AG09319 (cell line): ENCODE measurements around the gene PPP1R18.

Experiments used
- DNase-seq: peaks from one replicate; pipeline ENCODE4 v3.0.0-alpha.2; 2010; ENCODE audit warnings: low read depth; ENCODE audit errors: extremely low read depth
- CTCF ChIP-seq: IDR thresholded peaks from 2 replicates; pipeline ENCODE4 v1.5.1; 2011; ENCODE audit warnings: low read depth, mild to moderate bottlenecking, inconsistent platforms, low read length, moderate library complexity

PPP1R18 gene

GRCh38 chr6:30683980-30684338 is 2.5 kb downstream of the PPP1R18 start:
- no peak for DNase-seq

DNA sequence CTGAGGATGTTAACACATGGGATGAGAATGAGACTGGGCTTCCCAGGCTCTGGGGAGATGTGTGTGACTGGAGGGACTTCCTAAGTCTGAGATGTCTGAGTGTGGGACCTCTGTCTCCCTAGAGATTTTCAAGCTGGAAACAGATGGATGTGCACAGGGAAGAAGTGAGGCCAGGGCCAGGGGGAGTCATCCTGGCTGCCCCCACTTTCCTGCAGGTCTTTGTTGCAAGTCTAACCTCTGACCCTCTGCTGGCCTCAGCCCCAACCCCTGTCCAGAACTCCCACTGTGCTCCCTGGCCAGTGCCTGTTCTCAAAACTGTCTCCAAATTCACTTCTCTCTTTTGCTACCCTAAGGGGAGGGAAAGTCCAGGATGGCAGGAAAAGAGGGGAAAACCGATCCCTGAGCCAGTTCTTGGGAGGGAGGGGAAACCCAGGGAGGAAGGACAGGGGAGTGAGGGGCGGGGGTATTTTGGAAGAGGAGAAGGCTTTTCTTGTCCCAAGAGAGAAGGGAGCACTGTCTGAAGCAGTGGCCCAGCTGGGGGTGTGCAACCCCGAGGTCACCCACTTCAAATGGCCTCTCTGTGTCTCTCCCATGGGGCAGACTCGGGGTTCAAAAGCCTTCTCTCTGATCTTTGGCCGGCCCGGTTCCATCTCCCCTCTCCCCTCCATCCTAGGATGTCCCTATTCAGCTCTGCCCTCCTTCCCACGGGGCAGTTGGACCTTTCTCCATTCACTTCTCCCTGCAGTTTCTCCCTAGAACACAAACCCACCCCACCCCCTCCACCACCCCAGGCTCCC is 3.1 kb downstream of the PPP1R18 start:
- TF ChIP-seq CTCF: no peak
- DNase-seq: no peak

More at GRCh38 chr6:30683980-30684338, 2.5 kb downstream of the PPP1R18 start:
- TF ChIP-seq CTCF: no peak

DNA sequence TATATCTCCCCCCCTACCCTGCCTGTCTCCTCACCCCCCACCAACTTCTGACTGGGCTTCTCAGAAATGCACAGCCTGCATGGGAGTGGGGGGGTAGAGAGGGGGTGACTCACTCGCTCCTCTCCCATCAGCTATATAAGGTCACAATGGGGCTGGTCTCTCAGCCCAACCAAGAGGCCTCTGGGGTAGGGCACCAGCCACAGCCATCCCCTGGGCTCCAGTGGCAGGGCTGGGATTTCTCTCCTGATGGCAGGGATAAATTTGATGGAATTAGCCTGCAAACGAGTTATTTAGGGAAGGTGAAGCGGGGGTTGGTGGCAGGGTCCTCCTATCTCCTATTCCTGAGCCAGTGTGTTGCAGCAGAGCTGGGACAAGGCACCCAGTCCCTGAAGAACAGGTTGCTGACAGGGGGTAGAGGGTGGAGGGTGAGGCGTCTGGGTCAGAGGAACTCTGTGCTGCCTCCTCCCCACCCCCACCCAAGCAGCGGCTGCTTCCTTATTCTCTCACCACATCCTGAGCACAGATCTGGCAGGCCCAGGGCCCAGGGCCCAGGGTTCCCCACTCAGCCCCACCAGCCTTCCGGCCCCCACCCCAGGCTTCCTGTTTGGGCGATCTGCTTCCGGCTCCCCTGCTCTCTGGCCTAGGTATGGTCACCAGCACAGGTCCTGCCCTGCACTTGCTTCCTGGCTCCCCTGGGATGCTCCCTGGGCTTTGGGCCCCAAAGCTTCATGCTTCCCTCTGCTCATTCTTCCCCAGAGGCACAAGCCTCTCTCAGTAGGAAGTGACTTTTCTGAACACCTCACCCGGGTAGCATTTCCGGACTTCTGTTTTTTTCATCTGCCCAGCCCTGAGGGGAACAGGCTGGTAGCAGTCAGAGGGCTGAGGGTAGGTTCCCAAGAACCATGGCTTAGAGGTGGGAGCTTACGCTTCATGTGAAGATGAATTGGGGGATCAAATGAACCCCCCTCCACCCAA is 4.0 kb downstream of the PPP1R18 start:
- TF ChIP-seq CTCF: no peak
- no peak for DNase-seq

DNA sequence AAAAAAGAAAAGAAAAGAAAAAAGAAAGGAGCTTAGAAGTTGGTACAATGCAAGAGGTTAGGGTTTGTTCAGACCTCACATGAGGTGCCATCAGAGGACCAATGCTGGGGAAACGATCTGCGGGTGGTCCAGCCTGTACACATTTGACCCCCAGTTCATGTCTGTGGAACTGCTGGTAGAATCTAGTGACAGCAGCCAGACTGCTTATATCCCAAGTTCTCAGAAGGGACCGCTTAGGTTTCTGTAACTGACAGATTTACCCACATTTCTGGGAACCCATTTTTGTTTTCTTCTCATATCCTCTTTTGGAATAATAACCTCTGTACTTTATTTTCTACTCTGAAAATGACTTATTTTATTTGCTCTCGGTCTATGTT is 4.7 kb downstream of the PPP1R18 start:
- no peak for TF ChIP-seq CTCF
- DNase-seq: no peak

DNA sequence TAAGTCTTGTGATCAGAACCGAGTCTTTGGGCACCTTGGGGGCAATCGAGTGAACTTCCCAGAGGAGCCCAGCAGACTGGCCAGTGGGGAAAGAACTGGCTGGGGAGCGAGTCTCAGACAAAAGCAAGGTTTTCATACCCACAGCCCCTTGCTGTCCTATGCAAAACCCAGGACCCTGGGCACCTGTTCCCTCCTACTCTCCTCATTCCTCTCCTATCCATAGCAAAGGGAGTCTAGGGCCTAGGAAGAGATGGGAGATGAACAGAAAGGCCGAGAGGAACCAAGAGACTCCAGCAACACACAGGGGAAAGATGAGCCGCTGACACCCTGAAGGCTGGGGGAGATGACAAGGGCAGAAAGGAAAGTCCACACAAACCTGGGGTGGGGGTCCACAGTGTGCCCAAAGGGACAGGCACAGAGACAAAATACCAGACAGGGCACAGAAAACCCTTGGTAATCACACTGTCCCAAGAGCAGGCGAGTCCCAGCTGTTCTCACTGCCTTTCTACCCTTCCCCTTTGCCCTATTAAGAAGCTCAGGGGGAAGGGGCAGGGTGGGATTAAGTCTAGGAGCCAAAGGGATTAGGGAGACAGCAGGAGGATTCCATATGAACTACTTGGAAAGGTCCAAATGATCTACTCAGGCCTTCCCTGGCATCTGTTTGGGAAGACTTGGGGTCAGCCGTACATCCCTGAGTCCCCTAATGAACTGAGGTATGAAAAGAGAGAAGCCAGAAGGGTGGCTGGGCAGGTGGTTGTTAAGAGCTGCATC is 6.5 kb downstream of the PPP1R18 start:
- no peak for DNase-seq
- no peak for TF ChIP-seq CTCF

DNA sequence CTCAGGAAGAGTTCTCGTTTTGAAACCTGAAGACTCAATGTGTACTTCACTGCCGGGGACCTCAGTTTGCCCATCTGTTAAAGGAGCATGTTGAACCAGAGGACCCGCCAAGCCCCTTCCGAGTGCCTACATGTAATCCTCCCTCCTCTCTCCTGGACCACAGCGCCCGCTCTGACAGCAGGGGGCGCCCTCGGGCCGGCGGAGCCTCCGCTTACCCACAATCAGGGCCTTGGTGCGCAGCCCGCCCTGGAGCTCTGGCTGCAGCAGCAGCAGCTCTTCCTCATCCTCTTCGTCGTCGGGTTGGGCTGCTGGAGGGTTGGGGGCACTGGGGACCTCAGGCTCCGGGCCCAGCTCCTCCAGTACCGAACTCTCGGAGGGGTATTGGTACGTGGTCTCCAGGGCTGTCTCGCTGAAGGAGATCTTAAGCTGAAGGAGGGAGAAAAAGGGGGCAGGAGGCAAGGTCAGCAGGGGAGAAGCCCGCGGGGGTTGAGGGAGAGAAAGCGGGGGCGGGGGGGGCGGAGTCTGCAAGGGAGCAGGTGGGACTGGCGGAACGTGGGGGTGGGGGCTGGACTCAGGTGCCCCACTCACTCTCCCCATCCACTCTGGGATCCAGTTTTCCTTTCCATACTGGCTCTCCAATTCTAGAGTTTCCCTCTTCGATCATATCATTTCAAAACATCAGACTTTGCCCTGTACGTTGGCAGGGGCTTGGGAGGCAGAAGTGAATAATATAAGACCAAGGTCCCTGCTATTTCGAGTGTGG is 7.3 kb downstream of the PPP1R18 start:
- peak; percentile 96 for TF ChIP-seq CTCF
- DNase-seq: no peak
